GM12801 (cell line): Measurements from ENCODE around the gene SLC2A9.

ENCODE experiments used
- CTCF ChIP-seq: IDR thresholded peaks from one replicate; pipeline ENCODE4 v1.5.1; 2011; ENCODE audit warnings: control low read depth; ENCODE audit not compliant: insufficient read length; ENCODE audit errors: extremely low read depth

SLC2A9 gene

GRCh38 chr4:10040049-10040892, 19.0 kb upstream of the SLC2A9 start:
- no peak for TF ChIP-seq CTCF

- TF ChIP-seq CTCF: no peak
Observed at GRCh38 chr4:10036807-10037342, 15.6 kb upstream of the SLC2A9 start.

GRCh38 chr4:10035130-10035529, 13.8 kb upstream of the SLC2A9 start:
- TF ChIP-seq CTCF: no peak

GRCh38 chr4:10034612-10035104, 13.4 kb upstream of the SLC2A9 start:
- TF ChIP-seq CTCF: no peak

- no peak for TF ChIP-seq CTCF
Observed at GRCh38 chr4:10034136-10034535, 12.8 kb upstream of the SLC2A9 start.

GRCh38 chr4:10033191-10033881, 12.0 kb upstream of the SLC2A9 start:
- TF ChIP-seq CTCF: no peak

- no peak for TF ChIP-seq CTCF
Observed at GRCh38 chr4:10032625-10033024, 11.3 kb upstream of the SLC2A9 start.
